IPS-15b (cell line): ENCODE measurements around the gene PPFIBP2.

Experiments
- H3K27me3 ChIP-seq: one replicate; pipeline ENCODE4 v1.6.1; 2013; ENCODE audit warnings: low read length; ENCODE audit not compliant: control insufficient read depth, insufficient read depth
- H3K36me3 ChIP-seq: one replicate; pipeline ENCODE4 v1.6.1; 2013; ENCODE audit warnings: low read length; ENCODE audit not compliant: control insufficient read depth, insufficient read depth
- H3K4me1 ChIP-seq: one replicate; pipeline ENCODE4 v1.6.1; 2013; ENCODE audit warnings: mild to moderate bottlenecking, low read length; ENCODE audit not compliant: control insufficient read depth, insufficient read depth
- H3K4me3 ChIP-seq: one replicate; pipeline ENCODE4 v1.5.1; 2013; ENCODE audit warnings: low read depth, low read length
- H3K9ac ChIP-seq: one replicate; pipeline ENCODE4 v1.6.1; 2013; ENCODE audit warnings: low read depth, mild to moderate bottlenecking, low read length
- H3K9me3 ChIP-seq: one replicate; pipeline ENCODE4 v1.6.1; 2013; ENCODE audit warnings: mild to moderate bottlenecking, low read length; ENCODE audit not compliant: control insufficient read depth, insufficient read depth

Gene PPFIBP2

DNA sequence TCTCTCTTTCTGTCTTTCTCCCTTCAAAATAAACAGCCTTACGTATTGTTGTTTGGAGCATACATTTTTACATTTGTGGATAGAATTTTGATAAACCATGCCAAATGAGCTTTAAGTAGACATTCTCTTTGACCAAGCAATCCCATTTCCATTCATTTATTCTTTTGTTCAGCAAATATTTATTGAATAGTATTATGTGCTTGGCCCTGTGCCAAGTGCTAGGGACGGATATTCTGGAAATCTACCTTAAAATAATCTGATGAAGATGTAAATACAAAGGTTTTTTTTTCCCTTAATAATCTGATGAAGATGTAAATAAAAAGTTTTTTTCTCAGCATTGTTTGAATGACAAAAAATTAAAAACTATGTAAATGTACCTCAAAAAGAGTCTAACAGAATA lies 26.4 kb upstream of the PPFIBP2 start:
- H3K4me1 ChIP-seq, result no peaks in the 10 kb centered on the region
- no peak overlapping the region for H3K9ac ChIP-seq
- H3K36me3 ChIP-seq, result no peaks in the 10 kb centered on the region
- no peak overlapping the region for H3K4me3 ChIP-seq
- H3K27me3 ChIP-seq, result no peaks in the 10 kb centered on the region
- no peaks in the 10 kb centered on the region for H3K9me3 ChIP-seq

DNA sequence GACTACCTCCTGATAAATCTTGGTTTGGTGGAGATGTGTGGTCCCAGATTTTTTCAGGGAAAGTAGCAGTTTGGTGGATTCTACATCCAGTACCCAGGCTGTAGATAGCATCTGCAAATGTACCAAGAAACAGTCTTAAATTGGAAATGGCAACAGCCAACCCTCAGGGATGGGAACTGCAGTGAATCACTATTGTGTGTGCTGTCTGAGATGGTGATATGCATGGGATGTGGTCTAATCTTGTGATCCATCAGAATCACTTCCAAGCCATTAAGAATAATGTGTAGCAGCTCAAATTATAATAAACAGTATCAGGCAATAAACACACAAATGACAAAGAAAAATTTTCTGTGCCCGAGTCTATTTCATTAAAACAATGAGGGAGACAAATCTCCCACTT lies 25.1 kb upstream of the PPFIBP2 start:
- H3K27me3 ChIP-seq, result no peaks in the 10 kb centered on the region
- H3K9me3 ChIP-seq, result no peaks in the 10 kb centered on the region
- no peak overlapping the region for H3K4me3 ChIP-seq
- H3K36me3 ChIP-seq, result no peaks in the 10 kb centered on the region
- H3K4me1 ChIP-seq, result no peaks in the 10 kb centered on the region
- H3K9ac ChIP-seq, result no peak overlapping the region

DNA sequence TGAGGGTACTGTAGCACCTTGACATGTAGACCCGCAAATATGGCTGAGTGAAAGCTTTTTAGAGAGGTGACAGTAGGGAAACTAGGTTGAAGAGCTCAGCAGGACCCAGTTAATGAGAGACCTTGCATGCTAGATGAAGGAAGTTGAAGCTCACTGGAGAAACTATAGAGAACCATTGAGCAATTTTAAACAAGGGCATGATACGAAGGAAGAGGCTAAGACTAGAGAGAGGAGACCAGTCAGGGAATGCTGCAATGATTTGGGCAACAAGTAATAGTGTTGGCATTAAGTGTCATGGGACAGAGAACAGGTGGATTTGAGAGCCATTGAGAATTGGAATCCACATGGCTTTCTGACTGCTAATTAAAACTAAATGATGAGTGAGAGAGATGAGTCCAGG lies 24.4 kb upstream of the PPFIBP2 start:
- Histone ChIP-seq H3K4me1 (no peaks in the 10 kb centered on the region), H3K4me3 (no peak overlapping the region), H3K36me3 (no peaks in the 10 kb centered on the region), H3K9me3 (no peaks in the 10 kb centered on the region), H3K27me3 (no peaks in the 10 kb centered on the region), H3K9ac (no peak overlapping the region)

DNA sequence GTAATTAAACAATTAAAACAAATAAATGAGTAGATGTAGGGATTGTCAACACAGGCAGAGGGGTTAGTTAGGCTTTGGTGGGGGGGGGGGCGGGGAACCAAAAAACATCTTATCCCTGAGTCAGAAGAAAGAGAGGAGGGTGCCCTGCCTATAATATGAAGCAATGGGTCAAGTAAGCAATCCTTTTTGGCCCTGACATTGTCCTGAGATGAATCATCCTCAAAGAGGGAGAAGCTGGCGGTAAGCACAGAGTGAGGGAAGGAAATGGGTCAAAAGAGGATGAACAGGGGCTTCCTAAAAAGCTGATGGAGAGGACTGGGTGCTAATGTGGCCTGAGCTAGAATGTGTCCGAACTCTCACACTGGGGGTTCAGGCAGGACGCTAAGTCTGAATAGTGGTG lies 23.7 kb upstream of the PPFIBP2 start:
- Histone ChIP-seq H3K27me3 (no peaks in the 10 kb centered on the region), H3K9ac (no peak overlapping the region), H3K4me1 (no peaks in the 10 kb centered on the region), H3K36me3 (no peaks in the 10 kb centered on the region), H3K9me3 (no peaks in the 10 kb centered on the region), H3K4me3 (no peak overlapping the region)

DNA sequence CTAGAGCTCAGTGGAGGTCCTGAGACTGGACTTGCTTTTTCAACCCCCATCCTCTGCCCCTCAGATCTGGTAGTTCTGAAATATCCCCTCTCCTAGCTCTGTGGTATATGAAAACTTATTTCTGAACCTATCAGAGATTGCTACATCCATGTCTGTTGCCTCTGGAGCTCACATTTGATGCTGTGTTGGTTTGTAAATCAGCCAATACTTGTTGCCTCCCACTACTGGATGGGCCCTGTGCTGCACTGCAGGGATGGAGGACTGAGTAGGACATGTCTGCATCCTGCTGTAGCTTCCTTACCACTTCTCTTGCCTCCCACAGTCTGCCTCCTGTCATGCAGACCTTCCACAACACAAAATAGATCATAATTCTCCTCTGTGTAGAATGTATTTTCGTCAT lies 23.3 kb upstream of the PPFIBP2 start:
- H3K27me3 ChIP-seq, result no peaks in the 10 kb centered on the region
- H3K4me1 ChIP-seq, result no peaks in the 10 kb centered on the region
- no peak overlapping the region for H3K4me3 ChIP-seq
- H3K9ac ChIP-seq, result no peak overlapping the region
- no peaks in the 10 kb centered on the region for H3K9me3 ChIP-seq
- no peaks in the 10 kb centered on the region for H3K36me3 ChIP-seq

DNA sequence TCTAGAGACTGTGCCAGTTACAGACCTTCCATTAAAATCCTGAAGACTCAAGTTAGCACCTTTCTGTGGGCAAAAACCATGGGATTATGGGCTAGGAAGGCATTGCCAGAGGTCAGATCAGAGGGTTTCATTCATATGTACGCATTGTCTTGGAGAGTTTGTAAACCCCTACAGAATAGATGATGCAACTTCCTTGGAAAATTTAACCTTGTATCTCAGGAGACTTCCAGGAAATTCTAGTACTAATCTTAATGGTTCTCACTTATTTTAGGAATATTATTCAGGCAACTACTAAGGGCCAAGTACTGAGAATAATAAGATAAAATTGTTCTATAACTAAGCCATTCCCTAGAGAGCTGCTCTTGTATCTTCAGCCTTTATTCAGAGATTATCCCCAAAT lies 21.5 kb upstream of the PPFIBP2 start:
- no peaks in the 10 kb centered on the region for H3K4me1 ChIP-seq
- no peaks in the 10 kb centered on the region for H3K9me3 ChIP-seq
- H3K4me3 ChIP-seq, result no peak overlapping the region
- H3K9ac ChIP-seq, result no peak overlapping the region
- no peaks in the 10 kb centered on the region for H3K36me3 ChIP-seq
- no peaks in the 10 kb centered on the region for H3K27me3 ChIP-seq

DNA sequence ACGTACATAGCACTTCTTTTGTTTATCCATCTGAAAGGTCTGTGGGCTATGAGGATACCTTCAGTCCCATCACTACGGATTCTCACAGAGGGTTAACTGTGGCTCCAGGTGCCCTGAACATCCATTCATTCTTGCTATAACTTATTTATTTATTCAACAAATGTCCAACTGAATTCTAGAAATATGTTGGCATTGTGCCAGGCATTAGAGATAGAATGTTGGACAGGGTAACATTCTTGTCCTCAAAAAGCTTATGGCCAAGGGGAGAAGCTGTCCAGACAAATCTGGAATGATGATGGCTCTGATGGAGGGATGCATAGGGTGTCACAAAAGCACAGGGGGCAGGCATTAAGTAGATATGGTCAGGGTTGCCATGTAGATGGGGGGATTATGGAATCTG lies 20.1 kb upstream of the PPFIBP2 start:
- H3K9ac ChIP-seq, result no peak overlapping the region
- H3K9me3 ChIP-seq, result no peaks in the 10 kb centered on the region
- H3K36me3 ChIP-seq, result no peaks in the 10 kb centered on the region
- no peaks in the 10 kb centered on the region for H3K27me3 ChIP-seq
- H3K4me3 ChIP-seq, result no peak overlapping the region
- peaks cover 2% of the 10 kb centered on the region for H3K4me1 ChIP-seq

DNA sequence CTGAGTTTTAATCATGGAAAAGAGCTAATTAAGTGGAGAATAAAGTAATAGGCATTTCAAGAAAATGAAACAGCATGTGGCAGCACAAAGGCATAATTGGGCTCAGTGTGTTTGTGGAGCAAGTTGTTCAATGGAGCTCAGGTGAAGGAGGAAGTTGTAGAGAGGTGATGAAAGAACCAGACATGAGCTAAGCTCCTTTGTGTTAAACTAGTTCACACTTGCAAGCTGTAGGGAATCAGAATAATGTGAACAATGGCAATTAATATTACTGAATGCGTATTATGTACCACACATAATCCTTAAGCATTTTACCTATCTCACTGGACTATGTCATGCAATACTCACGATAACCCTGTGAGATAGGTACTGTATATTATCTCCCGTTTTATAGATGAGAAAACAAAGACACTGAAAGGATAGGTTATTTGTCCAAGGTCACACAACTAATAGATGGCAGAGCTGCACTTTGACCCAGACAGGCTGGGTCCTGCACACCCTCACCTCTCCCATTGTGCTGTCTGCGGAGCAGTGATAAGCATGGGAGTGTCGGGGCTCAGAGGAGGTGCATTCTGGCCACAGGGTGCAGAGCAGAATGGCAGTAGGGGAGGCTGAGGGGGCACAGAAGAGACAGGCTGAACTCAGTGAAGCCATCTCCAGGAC lies 19.6 kb upstream of the PPFIBP2 start:
- Histone ChIP-seq H3K9me3 (no peaks in the 10 kb centered on the region), H3K36me3 (no peaks in the 10 kb centered on the region), H3K4me1 (peaks cover 7% of the 10 kb centered on the region), H3K27me3 (no peaks in the 10 kb centered on the region), H3K4me3 (no peak overlapping the region), H3K9ac (no peak overlapping the region)

DNA sequence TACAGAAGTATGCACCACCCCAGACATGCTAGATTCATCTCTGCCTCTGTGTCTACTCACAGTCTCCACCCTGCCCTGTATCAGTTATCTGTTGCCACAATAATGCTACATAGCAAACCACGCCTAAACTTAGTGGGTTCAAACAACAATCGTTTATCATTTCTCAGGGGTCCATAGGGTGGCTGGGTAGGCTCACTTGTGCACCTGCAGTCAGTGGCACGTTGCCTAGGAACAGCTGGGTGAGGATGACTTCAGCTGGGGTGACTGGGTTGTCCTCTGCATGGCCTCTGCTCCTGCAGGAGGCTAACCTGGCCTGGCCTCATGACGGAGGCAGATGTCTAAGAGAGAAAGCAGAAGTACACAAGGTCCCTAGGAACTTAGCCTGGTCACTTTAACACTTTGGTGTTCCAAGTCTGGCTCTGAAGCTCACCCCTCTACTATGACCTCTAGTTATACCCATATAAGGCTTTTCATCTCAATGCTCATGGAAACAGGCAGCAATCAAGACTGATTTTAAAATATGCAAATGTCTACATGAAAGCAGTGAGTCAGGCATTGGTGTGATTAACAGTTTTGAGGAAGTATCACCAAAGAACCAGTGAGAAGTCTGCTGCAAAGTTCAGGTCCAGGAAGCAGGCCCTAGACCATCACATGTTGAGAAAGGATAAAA lies 17.8 kb upstream of the PPFIBP2 start:
- no peaks in the 10 kb centered on the region for H3K36me3 ChIP-seq
- H3K9me3 ChIP-seq, result no peaks in the 10 kb centered on the region
- no peaks in the 10 kb centered on the region for H3K27me3 ChIP-seq
- peaks cover 8% of the 10 kb centered on the region for H3K4me1 ChIP-seq
- no peak overlapping the region for H3K4me3 ChIP-seq
- no peak overlapping the region for H3K9ac ChIP-seq

DNA sequence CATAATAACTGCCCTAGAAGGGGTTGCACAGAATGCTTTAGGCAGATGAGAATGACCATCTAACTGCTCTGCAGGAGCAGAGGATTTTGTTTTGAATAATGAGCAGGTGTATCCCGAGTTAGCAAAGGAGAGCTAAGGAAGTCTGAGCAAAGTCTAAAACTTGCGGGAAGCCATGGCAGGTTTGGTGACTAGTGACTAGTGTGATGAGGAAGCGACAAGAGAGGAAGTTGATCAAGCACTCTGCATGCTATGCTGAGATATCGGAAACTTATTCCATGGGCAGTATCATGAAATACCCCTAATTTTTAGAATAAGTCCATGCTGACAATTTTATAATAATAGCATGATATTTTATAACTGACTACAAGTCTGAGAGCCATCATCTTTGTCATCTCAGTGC lies 15.6 kb upstream of the PPFIBP2 start:
- H3K4me3 ChIP-seq, result no peak overlapping the region
- H3K9ac ChIP-seq, result no peak overlapping the region
- no peaks in the 10 kb centered on the region for H3K36me3 ChIP-seq
- no peaks in the 10 kb centered on the region for H3K9me3 ChIP-seq
- H3K4me1 ChIP-seq, result peaks cover 8% of the 10 kb centered on the region
- no peaks in the 10 kb centered on the region for H3K27me3 ChIP-seq

DNA sequence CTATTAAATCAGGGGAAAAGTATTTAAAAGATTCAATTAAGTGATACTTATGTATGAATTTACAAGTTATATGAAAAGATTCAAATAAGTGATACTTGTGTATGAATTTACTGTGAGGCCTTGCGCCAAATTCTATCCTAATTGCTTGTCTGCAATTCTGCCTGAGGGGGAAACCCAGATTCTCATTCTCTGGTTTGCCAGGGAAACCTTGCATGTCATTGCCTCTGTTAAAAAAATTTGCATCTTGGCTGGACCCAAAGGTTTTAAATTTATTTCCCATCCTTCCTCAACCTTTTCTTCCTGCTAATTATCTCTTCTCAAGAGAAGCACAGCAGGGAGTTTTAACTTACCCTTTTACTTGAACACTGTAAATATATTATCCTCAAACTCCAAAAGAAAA lies 14.7 kb upstream of the PPFIBP2 start:
- no peak overlapping the region for H3K9ac ChIP-seq
- no peaks in the 10 kb centered on the region for H3K9me3 ChIP-seq
- no peaks in the 10 kb centered on the region for H3K27me3 ChIP-seq
- no peaks in the 10 kb centered on the region for H3K36me3 ChIP-seq
- H3K4me3 ChIP-seq, result no peak overlapping the region
- peaks cover 8% of the 10 kb centered on the region for H3K4me1 ChIP-seq

DNA sequence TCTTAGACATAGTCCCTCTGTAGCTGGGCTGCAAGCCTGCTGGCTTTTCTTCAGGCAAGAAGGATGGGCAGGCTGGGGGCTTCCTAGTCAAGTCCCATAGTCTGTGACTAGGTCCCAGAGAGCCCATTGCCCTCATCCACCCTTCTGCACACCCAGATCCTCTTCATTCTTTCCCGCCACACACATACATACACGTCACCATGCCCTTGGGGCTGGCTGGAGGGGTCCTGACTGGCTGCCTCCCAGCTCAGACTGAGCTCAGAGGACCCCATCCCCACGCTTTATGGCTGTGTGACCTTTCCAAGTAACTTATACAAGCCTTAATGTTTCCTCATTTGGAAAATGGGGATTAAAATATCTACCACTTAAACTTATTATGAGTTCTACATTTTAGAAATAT lies 13.5 kb upstream of the PPFIBP2 start:
- H3K4me1 ChIP-seq, result peaks cover 8% of the 10 kb centered on the region
- H3K4me3 ChIP-seq, result no peak overlapping the region
- H3K9me3 ChIP-seq, result no peaks in the 10 kb centered on the region
- H3K36me3 ChIP-seq, result no peaks in the 10 kb centered on the region
- no peak overlapping the region for H3K9ac ChIP-seq
- H3K27me3 ChIP-seq, result no peaks in the 10 kb centered on the region
